ENCODE data around the gene BLCAP.

DNA sequence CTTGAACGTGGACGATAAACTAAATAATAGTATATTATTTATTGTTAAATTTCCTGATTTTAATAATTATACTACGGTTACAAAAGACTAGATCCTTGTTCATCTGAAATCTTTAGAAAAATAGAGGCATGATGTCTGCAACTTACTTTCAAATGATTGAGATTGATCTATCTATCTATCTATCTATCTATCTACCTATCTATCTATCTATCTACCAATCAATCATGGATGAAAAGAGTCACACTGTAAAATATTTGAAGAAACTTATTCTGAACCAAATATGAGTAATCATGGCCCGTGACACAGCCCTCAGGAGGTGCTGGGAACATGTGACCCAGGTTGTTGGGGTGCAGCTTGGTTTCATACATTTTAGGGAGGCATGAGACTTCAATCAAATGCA, 11.7 kb upstream of the BLCAP start:
- TF ChIP-seq POLR2A (IDR thresholded peaks at IDR 0.05; ENCODE audit: low read length) (no peak), GATA1 (IDR thresholded peaks at IDR 0.05; ENCODE audit: low read depth, low read length) (no peak)

Data from erythroblast (primary cell).